MM.1S (cell line): ENCODE results near the gene DCUN1D1.

Experiments
- DNase-seq: peaks from one replicate; pipeline ENCODE4 v3.0.0-alpha.2; 2015
- H2AFZ ChIP-seq: fragments of 300-600 bp; sonication (generic); 2 replicates; pipeline ENCODE4 v1.6.0; 2016; ENCODE audit warnings: antibody characterized with exemption, low read length
- H3F3A ChIP-seq: fragments of 300-600 bp; sonication (generic); 2 replicates; pipeline ENCODE4 v1.6.1; 2016; ENCODE audit warnings: mild to moderate bottlenecking, antibody characterized with exemption, low read length, moderate library complexity, mixed read lengths; ENCODE audit not compliant: insufficient read depth
- H3K27ac ChIP-seq: fragments of 300-600 bp; sonication (generic); 2 replicates; pipeline ENCODE4 v1.5.1; 2016; ENCODE audit warnings: mild to moderate bottlenecking, low read length
- H3K27me3 ChIP-seq: fragments of 300-600 bp; sonication (generic); replicated peaks from 2 replicates; pipeline ENCODE4 v1.6.0; 2016; ENCODE audit warnings: low read length; ENCODE audit not compliant: insufficient read depth
- H3K36me3 ChIP-seq: fragments of 300-600 bp; sonication (generic); replicated peaks from 2 replicates; pipeline ENCODE4 v1.6.1; 2016; ENCODE audit warnings: mild to moderate bottlenecking, low read length, mixed read lengths; ENCODE audit not compliant: insufficient read depth
- H3K4me1 ChIP-seq: fragments of 300-600 bp; sonication (generic); 2 replicates; pipeline ENCODE4 v1.6.1; 2016; ENCODE audit warnings: low read length, mixed read lengths
- H3K4me2 ChIP-seq: fragments of 300-600 bp; sonication (generic); 2 replicates; pipeline ENCODE4 v1.6.0; 2016; ENCODE audit warnings: low read depth, low read length
- H3K4me3 ChIP-seq: fragments of 300-600 bp; sonication (generic); 2 replicates; pipeline ENCODE4 v1.5.1; 2016; ENCODE audit warnings: low read length, mixed read lengths
- H3K79me2 ChIP-seq: fragments of 300-600 bp; sonication (generic); 2 replicates; pipeline ENCODE4 v1.6.1; 2016; ENCODE audit warnings: mixed run types, low read length, mixed read lengths
- H3K9ac ChIP-seq: fragments of 300-600 bp; sonication (generic); 2 replicates; pipeline ENCODE4 v1.6.1; 2016; ENCODE audit warnings: low read length, mixed read lengths
- H3K9me2 ChIP-seq: fragments of 300-600 bp; sonication (generic); replicated peaks from 2 replicates; pipeline ENCODE4 v1.6.1; 2016; ENCODE audit warnings: mild to moderate bottlenecking, low read length, mixed read lengths; ENCODE audit not compliant: insufficient read depth
- H3K9me3 ChIP-seq: fragments of 300-600 bp; sonication (generic); replicated peaks from 2 replicates; pipeline ENCODE4 v1.6.1; 2016; ENCODE audit warnings: mild to moderate bottlenecking, low read length, mixed read lengths; ENCODE audit not compliant: insufficient read depth
- H4K20me1 ChIP-seq: fragments of 300-600 bp; sonication (generic); 2 replicates; pipeline ENCODE4 v1.6.1; 2016; ENCODE audit warnings: mild to moderate bottlenecking, low read length, moderate library complexity, mixed read lengths; ENCODE audit not compliant: insufficient read depth
- EZH2 ChIP-seq: fragments of 300-600 bp; sonication (generic); optimal IDR thresholded peaks from 2 replicates; pipeline ENCODE3; 2017; ENCODE audit warnings: low read depth, mild to moderate bottlenecking, antibody characterized with exemption, low read length, mixed read lengths
- EZH2phosphoT487 ChIP-seq: fragments of 300-600 bp; sonication (generic); IDR thresholded peaks from 2 replicates; pipeline ENCODE4 v1.6.1; 2018; ENCODE audit warnings: antibody characterized with exemption, low read length
- TF ChIP-seq, protein P1 (sequence below): fragments of 300-600 bp; sonication (generic); IDR thresholded peaks from 2 replicates; pipeline ENCODE4 v1.5.1; 2016; ENCODE audit warnings: antibody characterized with exemption, low read length, mixed read lengths

The DCUN1D1 gene

DNA sequence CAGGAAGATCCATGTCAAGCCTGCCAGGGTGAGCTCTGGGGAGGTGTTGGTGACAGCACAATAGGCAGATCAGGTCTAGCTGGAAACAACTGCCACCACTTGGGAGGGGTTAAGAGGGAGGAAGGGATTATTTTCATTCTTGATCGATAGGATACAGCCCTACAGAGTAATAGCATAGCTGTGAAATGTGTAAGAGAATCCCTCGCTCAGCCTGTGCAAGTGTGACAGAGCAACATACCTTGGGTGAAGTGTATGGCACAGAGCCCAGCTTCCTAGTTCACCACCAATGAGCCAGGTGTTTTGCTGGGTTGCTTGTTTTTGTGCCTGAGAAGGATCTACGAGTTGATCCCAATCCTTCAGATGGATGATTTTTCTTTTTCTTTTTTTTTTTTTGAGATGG lies 9.2 kb upstream of the DCUN1D1 start:
- H3K9me3 ChIP-seq = no peaks in the 10 kb centered on the region
- no peak overlapping the region for H2AFZ ChIP-seq
- TF ChIP-seq, protein P1, sequence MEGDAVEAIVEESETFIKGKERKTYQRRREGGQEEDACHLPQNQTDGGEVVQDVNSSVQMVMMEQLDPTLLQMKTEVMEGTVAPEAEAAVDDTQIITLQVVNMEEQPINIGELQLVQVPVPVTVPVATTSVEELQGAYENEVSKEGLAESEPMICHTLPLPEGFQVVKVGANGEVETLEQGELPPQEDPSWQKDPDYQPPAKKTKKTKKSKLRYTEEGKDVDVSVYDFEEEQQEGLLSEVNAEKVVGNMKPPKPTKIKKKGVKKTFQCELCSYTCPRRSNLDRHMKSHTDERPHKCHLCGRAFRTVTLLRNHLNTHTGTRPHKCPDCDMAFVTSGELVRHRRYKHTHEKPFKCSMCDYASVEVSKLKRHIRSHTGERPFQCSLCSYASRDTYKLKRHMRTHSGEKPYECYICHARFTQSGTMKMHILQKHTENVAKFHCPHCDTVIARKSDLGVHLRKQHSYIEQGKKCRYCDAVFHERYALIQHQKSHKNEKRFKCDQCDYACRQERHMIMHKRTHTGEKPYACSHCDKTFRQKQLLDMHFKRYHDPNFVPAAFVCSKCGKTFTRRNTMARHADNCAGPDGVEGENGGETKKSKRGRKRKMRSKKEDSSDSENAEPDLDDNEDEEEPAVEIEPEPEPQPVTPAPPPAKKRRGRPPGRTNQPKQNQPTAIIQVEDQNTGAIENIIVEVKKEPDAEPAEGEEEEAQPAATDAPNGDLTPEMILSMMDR = no peak
- TF ChIP-seq EZH2 (no peak), EZH2phosphoT487 (no peak)
- no peaks in the 10 kb centered on the region for H3K27me3 ChIP-seq
- H3K36me3 ChIP-seq = no peaks in the 10 kb centered on the region
- H4K20me1 ChIP-seq = no peaks in the 10 kb centered on the region
- H3K27ac ChIP-seq = no peak overlapping the region
- no peaks in the 10 kb centered on the region for H3K79me2 ChIP-seq
- no peak overlapping the region for H3K4me2 ChIP-seq
- no peak overlapping the region for H3K4me3 ChIP-seq
- peaks cover 8% of the 10 kb centered on the region for H3K4me1 ChIP-seq
- H3K9ac ChIP-seq = no peak overlapping the region
- no peaks in the 10 kb centered on the region for H3F3A ChIP-seq
- no peaks in the 10 kb centered on the region for H3K9me2 ChIP-seq
- DNase-seq = no peak

DNA sequence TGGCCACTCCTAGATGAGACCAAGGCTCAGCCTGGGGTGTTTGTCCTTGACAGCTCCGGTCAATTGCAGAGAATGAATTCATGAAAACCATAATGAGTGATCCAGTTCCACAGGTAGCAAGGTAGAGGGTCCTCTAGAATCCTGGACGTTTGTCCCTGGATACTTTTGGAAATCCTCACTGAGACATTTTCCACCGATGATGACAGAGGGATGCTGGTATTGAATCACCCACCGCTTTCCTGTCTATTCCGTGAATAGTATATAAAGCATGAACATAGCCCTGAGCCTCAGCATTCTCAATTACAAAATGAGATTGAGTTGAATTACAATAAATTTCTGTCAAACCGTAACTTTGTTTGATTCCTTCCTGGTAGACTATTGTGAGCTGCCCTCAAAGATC lies 5.7 kb upstream of the DCUN1D1 start:
- H4K20me1 ChIP-seq = no peaks in the 10 kb centered on the region
- no peak overlapping the region for H3K4me2 ChIP-seq
- H3K9ac ChIP-seq = no peak overlapping the region
- TF ChIP-seq EZH2phosphoT487 = no peak
- TF ChIP-seq, protein P1 = no peak
- TF ChIP-seq EZH2 = no peak
- peaks cover 6% of the 10 kb centered on the region for H3F3A ChIP-seq
- no peaks in the 10 kb centered on the region for H3K79me2 ChIP-seq
- H3K9me2 ChIP-seq = no peaks in the 10 kb centered on the region
- H3K4me3 ChIP-seq = no peak overlapping the region
- H2AFZ ChIP-seq = no peak overlapping the region
- no peaks in the 10 kb centered on the region for H3K27me3 ChIP-seq
- no peak overlapping the region for H3K27ac ChIP-seq
- no peak for DNase-seq
- H3K36me3 ChIP-seq = no peaks in the 10 kb centered on the region
- no peaks in the 10 kb centered on the region for H3K9me3 ChIP-seq
- H3K4me1 ChIP-seq = peaks cover 4% of the 10 kb centered on the region

DNA sequence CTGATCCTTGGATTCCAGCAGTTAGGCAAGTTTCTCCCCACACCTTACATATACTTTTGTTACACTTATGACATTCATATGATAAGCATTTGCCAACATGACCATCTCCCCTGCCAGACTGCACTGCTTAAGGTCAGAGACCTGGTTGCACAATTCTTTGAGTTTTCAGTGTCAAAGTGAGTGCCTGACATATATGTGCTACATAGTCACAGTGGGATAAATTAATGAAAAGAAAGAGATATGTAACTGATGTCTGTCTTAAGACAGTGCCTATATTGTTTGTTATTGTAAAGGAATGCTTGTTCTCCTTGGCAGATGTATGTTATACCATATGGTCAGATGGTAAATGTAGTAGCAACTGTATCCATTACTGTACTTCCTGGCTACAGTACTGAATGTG lies 3.5 kb upstream of the DCUN1D1 start:
- Histone ChIP-seq H3K4me1 (peaks cover 9% of the 10 kb centered on the region), H3K4me3 (no peak overlapping the region), H3K36me3 (no peaks in the 10 kb centered on the region), H3F3A (peaks cover 9% of the 10 kb centered on the region), H3K27me3 (no peaks in the 10 kb centered on the region), H3K79me2 (peaks cover 10% of the 10 kb centered on the region), H3K27ac (no peak overlapping the region), H3K4me2 (no peak overlapping the region), H4K20me1 (peaks cover 2% of the 10 kb centered on the region; the same call in 1 of the 2 replicates), H2AFZ (no peak overlapping the region), H3K9me3 (no peaks in the 10 kb centered on the region), H3K9ac (no peak overlapping the region), H3K9me2 (no peaks in the 10 kb centered on the region)
- DNase-seq = no peak
- no peak for TF ChIP-seq EZH2
- TF ChIP-seq, protein P1 = no peak
- TF ChIP-seq EZH2phosphoT487 = no peak
